ENCODE data around the gene ZNF423.

DNA sequence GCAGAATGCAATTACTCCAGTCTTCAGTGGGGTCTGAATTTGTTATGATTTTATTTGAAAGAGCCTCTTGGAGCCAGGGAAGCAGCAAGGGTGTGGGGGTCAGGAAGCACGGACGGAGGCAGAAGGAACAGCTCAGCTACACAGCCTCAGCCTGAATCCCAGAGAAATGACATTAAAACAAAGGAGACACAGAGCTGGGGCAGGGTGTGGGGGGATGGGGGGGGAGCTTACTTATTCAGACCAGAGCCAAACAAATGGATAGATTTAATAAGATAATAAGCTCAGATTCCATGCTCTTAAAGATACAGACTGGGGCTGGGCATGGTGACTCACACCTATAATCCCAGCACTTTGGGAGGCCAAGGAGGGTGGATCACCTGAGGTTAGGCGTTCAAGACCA, 195.3 kb downstream of the ZNF423 start:
- TF ChIP-seq ZNF274 (IDR thresholded peaks at IDR 0.05; ENCODE audit: low read depth, low read length) (no peak), YY1 (IDR thresholded peaks at IDR 0.05; ENCODE audit: insufficient read depth, insufficient read length) (no peak)
